HG03095 (cell line): ENCODE data around the gene C3AR1.
"Not testable (repeated sequence)": the region's sequence is repeated elsewhere in the genome, so short reads cannot be mapped to it uniquely, and the experiment has no call there.

Experiments
- ATAC-seq: cut with Tn5 transposase; IDR thresholded peaks from one replicate; pipeline ENCODE4 v1.9.1; 2021; ENCODE audit warnings: moderate library complexity; ENCODE audit not compliant: unreplicated experiment

C3AR1 gene

GRCh38 chr12:8065991-8066594 lies at the start of gene C3AR1:
TSS of gene C3AR1 (minus strand) at chr12:8066359. CDS start at chr12:8060185, 6,174 bp downstream.
- ATAC-seq, result peak; percentile 87

GRCh38 chr12:8113117-8113516 lies 47.0 kb upstream of the C3AR1 start:
- not testable (repeated sequence) for ATAC-seq

- no peak for ATAC-seq
These were observed 42.7 kb upstream of the C3AR1 start for GRCh38 chr12:8108808-8109398.

DNA sequence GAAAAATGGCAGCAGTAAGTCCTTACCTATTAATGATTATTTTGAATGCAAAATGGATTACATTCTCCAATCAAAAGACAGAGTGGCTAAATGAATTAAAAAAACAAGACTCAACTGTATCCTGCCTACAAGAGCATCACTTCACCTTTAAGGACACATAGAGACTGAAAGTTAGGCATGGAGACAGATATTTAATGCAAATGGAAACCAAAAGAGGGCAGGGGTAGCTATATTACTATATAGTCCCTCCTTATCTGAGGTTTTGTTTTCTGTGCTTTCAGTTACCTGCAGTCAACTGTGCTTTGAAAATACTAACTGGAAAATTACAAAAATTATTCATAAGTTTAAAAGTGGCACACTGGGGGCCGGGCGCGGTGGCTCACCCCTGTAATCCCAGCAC lies 33.1 kb upstream of the C3AR1 start:
- ATAC-seq, result no peak

- no peak for ATAC-seq
These were observed 30.2 kb upstream of the C3AR1 start for GRCh38 chr12:8096281-8096915.

GRCh38 chr12:8093291-8093690 lies 27.1 kb upstream of the C3AR1 start:
- no peak for ATAC-seq

DNA sequence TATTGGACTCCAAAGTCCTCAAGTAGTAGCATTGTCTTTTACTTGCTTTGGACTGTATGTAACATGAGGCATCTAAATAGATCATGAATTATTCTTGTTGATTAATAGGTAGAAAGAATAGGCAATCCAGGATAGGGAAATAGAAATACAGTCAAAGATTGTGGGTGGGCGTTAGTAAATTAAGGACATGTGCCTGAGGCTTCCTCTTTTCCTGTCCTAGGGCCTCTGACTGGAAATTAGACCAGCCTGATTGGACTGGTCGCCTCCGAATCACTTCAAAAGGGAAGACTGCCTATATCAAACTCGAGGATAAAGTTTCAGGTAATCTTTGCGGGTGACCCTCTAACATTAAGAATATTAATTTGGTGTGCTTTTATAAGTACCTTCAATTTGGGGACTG lies 23.6 kb upstream of the C3AR1 start:
- ATAC-seq, result no peak

DNA sequence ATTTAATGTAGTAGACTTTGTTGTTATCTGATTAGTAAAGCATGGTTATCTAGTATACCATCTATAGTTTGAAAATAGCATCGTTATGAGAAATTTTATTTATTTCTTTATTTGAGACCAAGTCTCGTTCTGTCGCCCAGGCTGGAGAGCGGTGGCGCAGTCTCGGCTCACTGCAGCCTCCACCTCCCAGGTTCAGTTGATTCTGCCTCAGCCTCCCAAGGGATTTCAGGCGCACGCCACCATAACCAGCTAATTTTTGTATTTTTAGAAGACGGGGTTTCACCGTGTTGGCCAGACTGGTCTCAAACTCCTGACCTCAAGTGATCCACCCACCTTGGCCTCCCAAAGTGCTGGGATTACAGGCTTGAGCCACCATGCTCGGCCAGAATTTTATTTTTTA lies 23.1 kb upstream of the C3AR1 start:
- not testable (repeated sequence) for ATAC-seq

DNA sequence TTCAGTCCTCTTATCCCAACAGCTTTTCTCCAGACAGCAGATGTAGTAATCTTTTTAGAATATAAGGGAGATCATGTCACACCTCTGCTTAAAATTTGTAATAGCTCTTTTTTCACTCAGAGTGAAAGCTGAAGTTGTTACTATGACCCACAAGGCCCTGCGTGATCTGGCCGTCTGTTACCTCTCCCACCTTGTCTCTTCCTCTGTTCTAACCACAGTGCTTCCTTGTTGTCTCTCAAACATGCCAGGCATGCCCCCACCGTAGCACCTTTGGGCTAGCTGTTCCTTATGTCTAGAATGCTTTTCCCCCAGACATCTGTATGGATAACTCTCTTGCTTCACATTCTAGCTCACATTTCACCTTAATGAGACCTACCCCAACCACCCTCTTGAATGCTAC lies 22.4 kb upstream of the C3AR1 start:
- ATAC-seq, result peak; percentile 48

- no peak for ATAC-seq
These were observed 21.5 kb upstream of the C3AR1 start for GRCh38 chr12:8087666-8088065.

GRCh38 chr12:8084351-8084750 lies 18.2 kb upstream of the C3AR1 start:
- ATAC-seq, result not testable (repeated sequence)

GRCh38 chr12:8082808-8083100 lies 16.6 kb upstream of the C3AR1 start:
- no peak for ATAC-seq

- ATAC-seq, result peak; percentile 5
These were observed 15.2 kb upstream of the C3AR1 start for GRCh38 chr12:8081251-8081920.

GRCh38 chr12:8080120-8080519 lies 14.0 kb upstream of the C3AR1 start:
- ATAC-seq, result no peak

GRCh38 chr12:8078916-8079315 lies 12.8 kb upstream of the C3AR1 start:
- no peak for ATAC-seq

DNA sequence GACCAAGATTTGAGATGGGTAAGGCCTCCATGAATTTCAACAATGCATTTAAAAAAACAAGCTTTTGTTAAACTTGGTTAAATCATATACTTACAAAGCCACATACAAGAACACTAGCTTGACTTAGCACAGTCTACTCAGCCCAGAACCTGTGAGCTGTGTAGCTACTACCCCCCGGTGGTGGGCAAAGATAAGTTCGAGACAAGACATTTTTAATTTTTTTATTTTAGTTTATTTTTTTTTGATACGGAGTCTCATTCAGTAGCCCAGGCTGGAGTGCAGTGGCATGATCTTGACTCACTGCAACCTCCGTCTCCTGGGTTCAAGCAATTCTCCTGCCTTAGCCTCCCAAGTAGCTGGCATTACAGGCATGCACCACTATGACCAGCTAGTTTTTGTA lies 12.2 kb upstream of the C3AR1 start:
- ATAC-seq, result no peak

DNA sequence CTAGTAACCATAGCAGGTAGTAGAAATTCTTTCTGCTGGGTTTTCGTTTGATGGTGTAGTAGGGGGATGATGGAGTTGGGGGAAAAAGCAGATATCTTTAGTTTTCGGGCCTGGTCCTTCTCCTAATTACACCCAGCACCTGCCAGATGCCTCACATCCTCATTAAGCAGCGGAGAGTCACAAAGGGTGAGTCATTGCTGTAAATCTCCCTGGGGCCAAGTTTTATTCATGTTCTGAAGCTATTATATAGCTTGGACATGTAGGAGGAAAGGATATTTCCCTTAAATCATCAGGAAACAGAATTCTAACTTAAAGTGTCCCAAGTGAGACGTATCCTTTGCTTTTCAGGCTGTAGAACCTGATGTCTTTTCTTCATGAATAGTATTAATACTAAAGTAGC lies 11.0 kb upstream of the C3AR1 start:
- ATAC-seq, result no peak

DNA sequence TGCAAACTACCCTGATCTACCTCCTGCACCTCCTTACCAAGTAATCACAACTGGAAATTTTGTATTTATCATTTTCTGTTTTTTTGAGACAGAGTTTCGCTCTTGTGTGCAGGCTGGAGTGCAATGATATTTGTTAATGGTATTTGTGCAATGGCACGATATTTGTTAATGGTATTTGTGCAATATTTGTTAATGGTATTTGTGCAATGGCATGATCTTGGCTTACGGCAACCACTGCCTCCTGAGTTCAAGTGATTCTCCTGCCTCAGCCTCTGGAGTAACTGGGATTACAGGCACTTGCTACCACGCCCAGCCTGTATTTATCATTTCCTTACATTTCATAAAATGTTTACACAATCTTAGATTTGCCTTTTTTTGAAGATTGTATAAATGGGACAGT lies 10.2 kb upstream of the C3AR1 start:
- no peak for ATAC-seq

DNA sequence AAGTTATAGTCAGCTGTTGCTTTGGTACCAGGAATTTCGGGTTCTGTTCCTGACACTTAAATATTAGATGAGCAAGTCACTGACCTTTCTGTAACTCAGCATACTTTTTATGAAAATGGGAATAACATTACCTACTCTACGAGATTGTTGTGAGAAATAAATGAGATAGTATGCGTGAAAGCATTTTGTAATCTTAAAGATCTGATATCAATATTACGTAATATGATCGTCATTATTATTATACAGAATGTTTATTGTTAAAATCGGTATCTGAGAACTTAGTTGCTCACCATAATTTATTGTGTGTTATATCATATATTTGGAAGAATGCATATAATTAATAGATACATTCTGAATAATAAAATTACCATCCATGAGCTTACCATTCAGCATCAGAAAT lies 9.8 kb upstream of the C3AR1 start:
- ATAC-seq, result no peak

DNA sequence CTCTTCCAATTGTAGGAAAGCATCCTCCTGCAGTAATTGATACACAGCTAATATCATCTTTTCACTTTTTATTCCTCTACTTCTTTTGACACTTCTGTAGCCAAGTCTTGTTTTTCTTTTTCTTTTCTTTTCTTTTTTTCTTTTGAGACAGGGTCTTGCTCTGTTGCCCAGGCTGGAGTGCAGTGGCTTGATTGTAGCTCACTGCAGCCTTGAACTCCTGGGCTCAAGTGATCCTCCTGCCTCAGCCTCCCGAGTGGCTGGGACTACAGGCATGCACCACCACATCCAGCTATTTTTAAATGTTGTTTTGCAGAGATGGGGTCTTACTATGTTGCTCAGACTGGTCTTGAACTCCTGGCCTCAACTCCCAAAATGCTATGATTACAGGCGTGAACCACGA lies 5.7 kb upstream of the C3AR1 start:
- ATAC-seq, result not testable (repeated sequence)

DNA sequence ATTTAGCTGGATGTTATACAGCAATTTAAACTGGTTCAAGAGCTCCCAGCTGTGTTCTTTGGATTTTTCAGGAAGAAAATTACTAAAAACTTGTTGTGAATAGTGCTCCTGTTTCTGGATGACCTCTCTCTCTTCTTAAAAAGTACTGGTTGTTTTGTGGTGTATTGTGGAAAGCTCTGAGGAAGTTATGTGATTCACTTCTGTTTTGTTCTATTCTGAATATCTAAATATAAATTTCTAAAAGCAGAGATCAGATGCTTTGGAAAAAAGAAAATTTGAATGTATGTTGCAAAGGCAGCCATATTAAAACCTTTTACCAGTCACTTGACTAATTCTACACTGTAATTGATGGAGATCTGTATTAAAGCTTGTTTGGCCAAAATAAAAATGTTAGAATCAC lies 3.4 kb upstream of the C3AR1 start:
- ATAC-seq, result no peak

DNA sequence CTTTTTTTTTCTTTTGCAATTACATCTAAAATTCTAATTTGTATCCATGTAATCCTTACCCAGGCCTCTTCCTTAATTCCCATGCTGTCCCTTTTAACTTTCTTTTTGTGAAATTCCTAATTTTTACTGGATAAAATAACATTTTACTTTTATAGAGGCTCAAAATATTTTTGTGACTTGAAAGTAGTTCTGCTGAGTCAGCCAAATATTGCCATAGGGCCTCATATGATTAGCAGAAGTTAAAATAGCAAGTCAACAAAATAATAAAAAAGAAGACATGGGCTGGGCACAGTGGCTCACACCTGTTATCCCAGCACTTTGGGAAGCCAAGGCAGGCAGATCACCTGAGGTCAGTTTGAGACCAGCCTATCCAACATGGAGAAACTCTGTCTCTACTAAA lies 2.0 kb downstream of the C3AR1 start:
- ATAC-seq, result no peak
